Activated CD4-positive, alpha-beta memory T cell treated with anti-CD3 and anti-CD28 coated beads for 36 hours (primary cell): ENCODE data around the gene TRPC5OS. TPM values are rescaled to one million over a fixed set of nuclear protein-coding genes. Genes with fewer than 3 reads are reported as not detected.

Source experiments
- CTCF ChIA-PET: fragments of 350-600 bp; sonication (Branson Sonifier 250); formaldehyde crosslinking; loops from one replicate; lab custom pipeline; 2021; ENCODE audit warnings: antibody characterized with exemption, inconsistent platforms; lab: Charles Lee
- POLR2A ChIA-PET: fragments of 350-600 bp; sonication (Branson Sonifier 250); formaldehyde crosslinking; loops from one replicate; lab custom pipeline; 2021; ENCODE audit warnings: antibody characterized with exemption; lab: Charles Lee
- DNase-seq: peaks from one replicate; pipeline ENCODE4 v3.0.0-alpha.2; 2020
- H3K27ac Mint-ChIP-seq: one replicate; pipeline ENCODE4 v1.8.0; 2021; ENCODE audit warnings: mixed read lengths
- H3K27me3 Mint-ChIP-seq: one replicate; pipeline ENCODE4 v1.8.0; 2021; ENCODE audit warnings: mixed read lengths
- H3K36me3 Mint-ChIP-seq: one replicate; pipeline ENCODE4 v1.8.0; 2021; ENCODE audit warnings: mixed read lengths
- H3K4me1 Mint-ChIP-seq: one replicate; pipeline ENCODE4 v1.8.0; 2021; ENCODE audit warnings: low read depth, mixed read lengths
- H3K4me3 Mint-ChIP-seq: one replicate; pipeline ENCODE4 v1.8.0; 2021; ENCODE audit warnings: mild to moderate bottlenecking, mixed read lengths
- H3K9me3 Mint-ChIP-seq: one replicate; pipeline ENCODE4 v1.8.0; 2021; ENCODE audit warnings: mixed read lengths
- intact Hi-C: fragments of 100-400 bp; cut with micrococcal nuclease; formaldehyde crosslinking; loops from one replicate; pipeline ENCODE4 v1.15.1; 2023
- total RNA-seq, 2 experiments: library from RNA; stranded (reverse); gene quantifications; one replicate each; pipeline ENCODE4 v1.2.3, GENCODE V29; 2021

The TRPC5OS gene
- total RNA-seq, 2 experiments from 2014 or later, result not detected

DNA sequence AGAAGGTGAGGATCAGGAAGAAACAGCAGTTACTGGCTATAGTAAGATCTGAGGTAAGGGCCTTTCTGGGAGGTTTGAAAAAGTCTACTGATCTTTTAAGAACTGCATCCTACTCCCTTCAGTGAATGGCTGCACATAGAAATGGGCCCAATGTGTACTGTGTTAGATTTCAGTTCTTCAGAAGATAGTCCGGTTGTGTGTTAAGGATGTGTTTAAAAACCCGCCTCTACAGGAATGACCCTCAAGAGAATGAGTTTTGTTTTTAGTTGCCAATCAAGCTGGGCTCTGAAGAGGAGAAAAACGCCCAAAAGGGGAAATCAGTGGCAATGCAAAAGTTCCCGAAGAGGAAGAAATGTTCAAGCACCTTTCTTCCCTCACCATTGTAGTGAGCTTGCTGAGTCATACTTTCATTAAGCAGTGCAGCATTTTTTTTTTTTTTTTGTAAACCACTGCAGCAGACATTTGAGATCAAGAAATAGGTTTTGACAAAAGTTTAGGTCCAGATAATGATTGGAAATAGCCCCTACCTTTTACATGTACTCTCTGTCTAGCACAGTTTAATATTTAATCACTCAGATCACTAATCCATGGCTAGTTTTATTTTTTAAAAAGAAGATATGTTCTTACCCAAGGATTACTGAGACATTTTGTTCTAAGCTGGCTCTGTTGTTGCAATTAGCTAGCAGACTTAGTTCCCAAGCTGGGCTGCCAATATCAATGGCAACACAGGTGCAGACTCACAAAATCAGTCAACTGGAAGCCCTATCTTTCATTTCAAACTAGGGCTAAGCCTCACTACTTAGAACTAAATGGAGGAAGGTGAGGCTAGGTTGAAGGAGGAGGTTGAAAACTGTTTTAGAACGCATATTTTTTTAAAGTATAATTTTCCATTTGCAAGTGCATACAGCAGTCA lies 7.0 kb upstream of the TRPC5OS start:
- ChIA-PET POLR2A (no interaction called here), CTCF (interaction anchor here (1.0 kb wide), 1 partner anchor 863 kb away, joined by 3 read pairs; no protein-coding TSS in a partner anchor)
- Mint-ChIP-seq H3K9me3 (no peaks in the 10 kb centered on the region), H3K36me3 (no peaks in the 10 kb centered on the region), H3K27ac (no peak overlapping the region), H3K4me3 (no peak overlapping the region), H3K4me1 (no peaks in the 10 kb centered on the region), H3K27me3 (peaks cover 2% of the 10 kb centered on the region)
- DNase-seq, result no peak
- intact Hi-C loops, result loop anchor here (10.0 kb wide), 1 partner anchor 776 kb away; no protein-coding TSS in a partner anchor

- intact Hi-C loops, result loop anchor here (10.0 kb wide), 1 partner anchor 775 kb away; no protein-coding TSS in a partner anchor
- DNase-seq, result peak; percentile 8
- Mint-ChIP-seq H3K4me3 (no peak overlapping the region), H3K27ac (no peak overlapping the region), H3K27me3 (peaks cover 2% of the 10 kb centered on the region), H3K9me3 (no peaks in the 10 kb centered on the region), H3K4me1 (no peaks in the 10 kb centered on the region), H3K36me3 (no peaks in the 10 kb centered on the region)
- ChIA-PET CTCF (interaction anchor here (1.0 kb wide), 1 partner anchor 862 kb away, joined by 3 read pairs; no protein-coding TSS in a partner anchor), POLR2A (no interaction called here)
Measured at GRCh38 chrX:111869639-111870034, 6.3 kb upstream of the TRPC5OS start.

GRCh38 chrX:111874241-111874640 lies 1.7 kb upstream of the TRPC5OS start:
- ChIA-PET CTCF (interaction anchor here (1.0 kb wide), 1 partner anchor 11 kb away, joined by 4 read pairs; no protein-coding TSS in a partner anchor), POLR2A (no interaction called here)
- no peaks in the 10 kb centered on the region for H3K9me3 Mint-ChIP-seq
- no peak overlapping the region for H3K27ac Mint-ChIP-seq
- H3K4me1 Mint-ChIP-seq, result no peaks in the 10 kb centered on the region
- H3K36me3 Mint-ChIP-seq, result no peaks in the 10 kb centered on the region
- intact Hi-C loops, result no loop called here
- H3K4me3 Mint-ChIP-seq, result no peak overlapping the region
- H3K27me3 Mint-ChIP-seq, result peaks cover 2% of the 10 kb centered on the region
- DNase-seq, result no peak

- ChIA-PET POLR2A (no interaction called here), CTCF (no interaction called here)
- no peak overlapping the region for H3K27ac Mint-ChIP-seq
- no peaks in the 10 kb centered on the region for H3K36me3 Mint-ChIP-seq
- no peak overlapping the region for H3K4me3 Mint-ChIP-seq
- H3K9me3 Mint-ChIP-seq, result no peaks in the 10 kb centered on the region
- no peaks in the 10 kb centered on the region for H3K4me1 Mint-ChIP-seq
- peaks cover 2% of the 10 kb centered on the region for H3K27me3 Mint-ChIP-seq
- DNase-seq, result no peak
- intact Hi-C loops, result no loop called here
Measured at GRCh38 chrX:111876646-111877045, 665 bp downstream of the TRPC5OS start.

DNA sequence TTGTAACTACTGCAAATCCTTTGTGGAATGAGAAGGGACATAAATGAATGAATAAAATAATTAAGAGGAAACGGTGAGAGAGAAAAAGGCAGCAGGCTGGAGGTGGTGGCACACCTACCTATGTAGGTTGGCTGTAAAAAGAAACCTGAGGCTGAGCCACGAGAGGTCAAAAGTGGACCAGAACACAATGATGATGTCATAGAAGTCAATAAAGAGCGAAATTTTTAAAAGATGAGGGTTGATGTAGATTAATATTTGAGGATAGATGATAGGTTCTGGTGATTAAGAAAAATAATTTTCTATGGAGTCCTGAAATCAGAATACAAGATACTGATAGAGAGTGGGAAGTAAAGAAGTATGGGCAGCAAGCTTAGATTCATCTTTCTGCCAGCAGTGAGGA lies 1.7 kb downstream of the TRPC5OS start:
- CTCF ChIA-PET, result no interaction called here
- POLR2A ChIA-PET, result no interaction called here

GRCh38 chrX:111880735-111881134 lies 4.8 kb downstream of the TRPC5OS start:
- intact Hi-C loops, result no loop called here
- CTCF ChIA-PET, result no interaction called here
- DNase-seq, result no peak
- H3K36me3 Mint-ChIP-seq, result no peaks in the 10 kb centered on the region
- H3K27me3 Mint-ChIP-seq, result no peaks in the 10 kb centered on the region
- H3K4me3 Mint-ChIP-seq, result no peak overlapping the region
- no peaks in the 10 kb centered on the region for H3K4me1 Mint-ChIP-seq
- no peaks in the 10 kb centered on the region for H3K9me3 Mint-ChIP-seq
- POLR2A ChIA-PET, result no interaction called here
- no peak overlapping the region for H3K27ac Mint-ChIP-seq

More for the DNA sequence above, 1.7 kb downstream of the TRPC5OS start:
- no peak overlapping the region for H3K4me3 Mint-ChIP-seq
- H3K4me1 Mint-ChIP-seq, result no peaks in the 10 kb centered on the region
- DNase-seq, result no peak
- H3K9me3 Mint-ChIP-seq, result no peaks in the 10 kb centered on the region
- H3K27me3 Mint-ChIP-seq, result peaks cover 2% of the 10 kb centered on the region
- intact Hi-C loops, result no loop called here
- H3K27ac Mint-ChIP-seq, result no peak overlapping the region
- no peaks in the 10 kb centered on the region for H3K36me3 Mint-ChIP-seq

DNA sequence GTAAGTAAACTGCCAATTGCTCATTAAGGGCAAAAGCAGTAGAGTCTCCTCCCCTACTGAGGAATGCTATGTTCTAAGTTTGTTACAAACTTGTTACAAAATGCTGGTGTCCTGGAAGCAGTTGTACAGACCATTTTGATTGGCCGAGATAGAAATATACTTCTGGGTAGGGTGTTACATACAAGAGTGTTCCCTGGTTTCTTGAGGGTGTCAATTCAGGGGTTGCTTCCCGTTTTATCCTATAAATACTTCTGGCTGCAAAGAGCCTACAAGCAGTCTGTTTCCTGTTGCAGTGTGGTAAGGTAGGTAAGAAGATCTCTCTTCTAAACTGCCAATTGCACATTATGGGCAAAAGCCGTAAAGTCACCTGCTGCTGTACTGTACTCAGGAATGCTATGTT lies 5.7 kb downstream of the TRPC5OS start:
- no peaks in the 10 kb centered on the region for H3K27me3 Mint-ChIP-seq
- no peaks in the 10 kb centered on the region for H3K9me3 Mint-ChIP-seq
- H3K4me3 Mint-ChIP-seq, result no peak overlapping the region
- POLR2A ChIA-PET, result no interaction called here
- H3K36me3 Mint-ChIP-seq, result no peaks in the 10 kb centered on the region
- no peaks in the 10 kb centered on the region for H3K4me1 Mint-ChIP-seq
- CTCF ChIA-PET, result no interaction called here
- intact Hi-C loops, result no loop called here
- H3K27ac Mint-ChIP-seq, result no peak overlapping the region
- no peak for DNase-seq

GRCh38 chrX:111886678-111887077 lies 10.7 kb downstream of the TRPC5OS start:
- no peak overlapping the region for H3K4me3 Mint-ChIP-seq
- CTCF ChIA-PET, result no interaction called here
- intact Hi-C loops, result no loop called here

GRCh38 chrX:111888600-111888999 lies 12.6 kb downstream of the TRPC5OS start:
- intact Hi-C loops, result no loop called here

More at GRCh38 chrX:111886678-111887077, 10.7 kb downstream of the TRPC5OS start:
- H3K27ac Mint-ChIP-seq, result no peak overlapping the region
- no peaks in the 10 kb centered on the region for H3K4me1 Mint-ChIP-seq
- no peaks in the 10 kb centered on the region for H3K36me3 Mint-ChIP-seq
- H3K9me3 Mint-ChIP-seq, result no peaks in the 10 kb centered on the region
- no peak for DNase-seq
- no peaks in the 10 kb centered on the region for H3K27me3 Mint-ChIP-seq
- POLR2A ChIA-PET, result no interaction called here

DNA sequence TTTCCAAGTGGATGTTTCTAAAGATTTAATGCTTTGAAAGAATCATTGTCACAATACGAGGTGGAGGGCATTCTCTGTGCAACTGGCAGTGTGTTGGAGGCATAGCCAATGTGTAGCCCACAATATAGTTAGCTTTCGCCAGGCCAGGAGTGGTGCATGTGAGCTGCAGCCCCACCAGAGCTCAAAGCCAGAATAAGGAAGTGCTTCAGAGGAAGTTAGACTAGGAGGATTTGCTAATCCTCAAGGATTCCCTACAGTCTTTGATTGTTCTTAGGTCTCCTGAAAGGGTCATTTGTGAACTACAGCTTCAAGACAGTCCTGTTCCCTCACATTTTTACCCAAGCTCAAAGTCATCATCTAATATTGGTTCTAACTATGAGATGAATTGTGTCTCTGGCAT lies 16.4 kb downstream of the TRPC5OS start:
- Mint-ChIP-seq H3K9me3 (no peaks in the 10 kb centered on the region), H3K27ac (no peak overlapping the region), H3K4me1 (no peaks in the 10 kb centered on the region), H3K27me3 (no peaks in the 10 kb centered on the region), H3K4me3 (no peak overlapping the region), H3K36me3 (no peaks in the 10 kb centered on the region)
- POLR2A ChIA-PET, result no interaction called here
- CTCF ChIA-PET, result no interaction called here
- DNase-seq, result no peak
- intact Hi-C loops, result no loop called here

More at GRCh38 chrX:111888600-111888999, 12.6 kb downstream of the TRPC5OS start:
- no peaks in the 10 kb centered on the region for H3K9me3 Mint-ChIP-seq
- POLR2A ChIA-PET, result no interaction called here
- CTCF ChIA-PET, result no interaction called here
- no peak overlapping the region for H3K4me3 Mint-ChIP-seq
- H3K27ac Mint-ChIP-seq, result no peak overlapping the region
- DNase-seq, result no peak
- H3K27me3 Mint-ChIP-seq, result no peaks in the 10 kb centered on the region
- H3K36me3 Mint-ChIP-seq, result no peaks in the 10 kb centered on the region
- H3K4me1 Mint-ChIP-seq, result no peaks in the 10 kb centered on the region

DNA sequence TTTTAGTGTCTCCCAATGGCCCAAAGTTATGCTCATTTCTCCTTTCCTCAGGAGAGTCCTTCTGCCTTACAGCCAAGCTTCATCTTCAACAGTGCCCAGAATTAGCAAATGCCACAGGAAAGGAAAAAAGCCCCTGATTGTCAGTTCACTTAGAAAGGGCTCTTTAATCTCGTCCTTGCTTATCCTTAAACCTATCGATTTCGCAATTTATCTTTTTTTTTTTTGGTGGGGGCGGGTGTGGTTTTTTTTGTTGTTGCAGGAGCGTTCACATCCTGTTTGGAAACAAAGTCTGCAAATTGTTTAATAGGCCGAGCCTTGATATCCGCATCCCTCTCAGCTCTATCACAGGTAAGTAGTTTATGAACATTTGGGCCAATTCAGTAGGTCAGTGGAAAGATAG lies 20.2 kb downstream of the TRPC5OS start:
- H3K36me3 Mint-ChIP-seq, result no peaks in the 10 kb centered on the region

DNA sequence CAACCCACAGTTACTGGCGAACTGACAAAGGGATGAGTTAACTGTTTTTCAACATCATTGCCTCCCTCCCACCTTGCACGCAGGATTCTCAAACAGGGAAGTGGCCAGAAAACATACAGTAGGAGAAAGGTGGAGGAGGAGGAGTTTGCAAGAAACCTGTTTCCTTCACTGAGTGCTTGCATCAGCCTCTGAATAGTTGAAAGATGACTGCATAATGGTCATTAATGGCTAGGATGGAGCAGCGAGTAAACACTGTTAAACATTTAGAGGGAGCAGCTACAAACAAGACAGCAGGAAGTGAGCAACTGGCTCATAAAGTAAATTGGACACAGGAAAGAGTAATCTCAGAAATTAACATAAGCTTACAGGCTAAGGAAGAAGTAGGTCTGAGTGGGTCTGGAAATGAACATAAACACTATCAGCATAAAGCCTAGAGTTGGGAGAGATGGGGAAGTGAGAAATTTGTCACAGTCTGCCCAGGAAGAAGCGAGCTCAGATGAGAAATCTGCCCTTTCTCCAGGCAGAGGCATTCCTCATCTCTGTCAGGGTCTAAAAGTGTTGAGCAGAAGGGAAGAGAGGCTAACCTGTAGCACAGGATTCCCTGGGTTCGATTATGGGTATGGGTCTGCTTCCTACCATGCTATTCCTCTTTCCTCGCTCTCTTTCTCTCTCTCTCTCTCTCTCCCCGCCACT lies 38.6 kb downstream of the TRPC5OS start:
- Mint-ChIP-seq H3K27me3 (no peaks in the 10 kb centered on the region), H3K4me3 (no peak overlapping the region), H3K4me1 (no peaks in the 10 kb centered on the region), H3K9me3 (no peaks in the 10 kb centered on the region), H3K27ac (no peak overlapping the region), H3K36me3 (no peaks in the 10 kb centered on the region)
- ChIA-PET POLR2A (no interaction called here), CTCF (no interaction called here)
- DNase-seq, result no peak
- intact Hi-C loops, result no loop called here

More for the DNA sequence above, 20.2 kb downstream of the TRPC5OS start:
- Mint-ChIP-seq H3K4me3 (no peak overlapping the region), H3K27ac (no peak overlapping the region), H3K4me1 (no peaks in the 10 kb centered on the region), H3K27me3 (peaks cover 2% of the 10 kb centered on the region), H3K9me3 (no peaks in the 10 kb centered on the region)
- ChIA-PET POLR2A (no interaction called here), CTCF (no interaction called here)
- no peak for DNase-seq
- intact Hi-C loops, result no loop called here
